ENCODE data around the gene GPC6.

GPC6 gene

GRCh38 chr13:94087100-94087499 is 860.5 kb downstream of the GPC6 start:
- DNase-seq (ENCODE audit: extremely low spot score), result no peak
- ChIA-PET CTCF (no interaction called here), POLR2A (no interaction called here)
- TF ChIP-seq SUZ12 (IDR thresholded peaks at IDR 0.05) (no peak), LEF1 (IDR thresholded peaks at IDR 0.05; ENCODE audit: borderline replicate concordance) (no peak), BHLHE40 (IDR thresholded peaks at IDR 0.05; ENCODE audit: borderline replicate concordance) (no peak), TARDBP (IDR thresholded peaks at IDR 0.05) (no peak), HDGF (IDR thresholded peaks at IDR 0.05; ENCODE audit: borderline replicate concordance) (no peak), CTBP1 (IDR thresholded peaks at IDR 0.05; ENCODE audit: borderline replicate concordance) (no peak), NFRKB (IDR thresholded peaks at IDR 0.05) (no peak), FOXA1 (IDR thresholded peaks at IDR 0.05) (no peak), SP1 (IDR thresholded peaks at IDR 0.05) (no peak), ARNT (IDR thresholded peaks at IDR 0.05) (no peak), FOXM1 (IDR thresholded peaks at IDR 0.05; ENCODE audit: borderline replicate concordance) (no peak), L3MBTL2 (conservative IDR thresholded peaks at IDR 0.05) (no peak), ZNF384 (IDR thresholded peaks at IDR 0.05) (no peak), FOXK2 (IDR thresholded peaks at IDR 0.05) (no peak), ELF4 (IDR thresholded peaks at IDR 0.05) (no peak)
- TF ChIP-seq, protein P1, sequence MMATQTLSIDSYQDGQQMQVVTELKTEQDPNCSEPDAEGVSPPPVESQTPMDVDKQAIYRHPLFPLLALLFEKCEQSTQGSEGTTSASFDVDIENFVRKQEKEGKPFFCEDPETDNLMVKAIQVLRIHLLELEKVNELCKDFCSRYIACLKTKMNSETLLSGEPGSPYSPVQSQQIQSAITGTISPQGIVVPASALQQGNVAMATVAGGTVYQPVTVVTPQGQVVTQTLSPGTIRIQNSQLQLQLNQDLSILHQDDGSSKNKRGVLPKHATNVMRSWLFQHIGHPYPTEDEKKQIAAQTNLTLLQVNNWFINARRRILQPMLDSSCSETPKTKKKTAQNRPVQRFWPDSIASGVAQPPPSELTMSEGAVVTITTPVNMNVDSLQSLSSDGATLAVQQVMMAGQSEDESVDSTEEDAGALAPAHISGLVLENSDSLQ (IDR thresholded peaks at IDR 0.05), result no peak

GRCh38 chr13:94088742-94089141 is 862.1 kb downstream of the GPC6 start:
- ChIA-PET CTCF (no interaction called here), POLR2A (no interaction called here)
- no peak for DNase-seq (ENCODE audit: extremely low spot score)
- TF ChIP-seq SP1 (IDR thresholded peaks at IDR 0.05), result no peak
- no peak for TF ChIP-seq ZNF384 (IDR thresholded peaks at IDR 0.05)
- no peak for TF ChIP-seq FOXK2 (IDR thresholded peaks at IDR 0.05)
- TF ChIP-seq FOXA1 (IDR thresholded peaks at IDR 0.05), result no peak
- no peak for TF ChIP-seq L3MBTL2 (conservative IDR thresholded peaks at IDR 0.05)
- TF ChIP-seq FOXM1 (IDR thresholded peaks at IDR 0.05; ENCODE audit: borderline replicate concordance), result no peak
- no peak for TF ChIP-seq CTBP1 (IDR thresholded peaks at IDR 0.05; ENCODE audit: borderline replicate concordance)
- TF ChIP-seq LEF1 (IDR thresholded peaks at IDR 0.05; ENCODE audit: borderline replicate concordance), result no peak
- no peak for TF ChIP-seq SUZ12 (IDR thresholded peaks at IDR 0.05)
- no peak for TF ChIP-seq BHLHE40 (IDR thresholded peaks at IDR 0.05; ENCODE audit: borderline replicate concordance)

DNA sequence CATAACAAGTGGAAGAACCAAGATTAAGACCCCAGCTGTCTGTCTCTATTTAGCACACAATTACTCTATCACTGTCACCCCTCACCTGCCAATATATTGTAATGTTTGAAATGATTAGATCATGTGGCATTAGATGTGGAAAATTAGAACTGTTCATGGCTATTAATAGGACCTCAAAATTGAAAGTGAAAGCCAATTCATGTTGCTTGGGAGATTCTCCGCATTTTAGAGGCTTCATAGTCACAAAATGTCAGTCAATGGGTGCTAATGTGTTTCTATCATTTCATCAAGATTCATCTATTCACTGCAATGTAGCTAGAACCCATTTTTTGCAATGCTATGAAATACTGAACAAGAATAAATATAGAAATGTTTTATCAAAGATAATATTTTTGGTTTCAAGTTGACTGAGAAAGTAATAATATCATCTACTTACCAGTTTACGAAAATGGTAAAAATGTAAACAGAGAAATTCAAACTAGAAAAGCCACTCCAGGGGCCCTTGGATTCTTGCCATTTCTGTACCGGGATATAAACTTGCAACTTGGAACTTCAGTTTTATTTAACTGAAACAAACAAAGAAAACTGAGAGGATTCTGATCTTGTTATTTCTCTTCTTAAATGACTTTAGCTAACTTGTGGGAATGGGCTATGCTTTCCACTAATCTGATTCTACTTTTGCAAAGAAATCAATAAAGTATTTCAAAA is 864.3 kb downstream of the GPC6 start:
- ChIA-PET CTCF (interaction anchor here (0.7 kb wide), 1 partner anchor 17 kb away, joined by 3 read pairs; no protein-coding TSS in a partner anchor), POLR2A (no interaction called here)
- DNase-seq (ENCODE audit: extremely low spot score), result no peak
- TF ChIP-seq ZNF384 (IDR thresholded peaks at IDR 0.05) (no peak), FOXM1 (IDR thresholded peaks at IDR 0.05; ENCODE audit: borderline replicate concordance) (no peak), BHLHE40 (IDR thresholded peaks at IDR 0.05; ENCODE audit: borderline replicate concordance) (no peak)
- TF ChIP-seq, protein P1 (IDR thresholded peaks at IDR 0.05), result no peak

DNA sequence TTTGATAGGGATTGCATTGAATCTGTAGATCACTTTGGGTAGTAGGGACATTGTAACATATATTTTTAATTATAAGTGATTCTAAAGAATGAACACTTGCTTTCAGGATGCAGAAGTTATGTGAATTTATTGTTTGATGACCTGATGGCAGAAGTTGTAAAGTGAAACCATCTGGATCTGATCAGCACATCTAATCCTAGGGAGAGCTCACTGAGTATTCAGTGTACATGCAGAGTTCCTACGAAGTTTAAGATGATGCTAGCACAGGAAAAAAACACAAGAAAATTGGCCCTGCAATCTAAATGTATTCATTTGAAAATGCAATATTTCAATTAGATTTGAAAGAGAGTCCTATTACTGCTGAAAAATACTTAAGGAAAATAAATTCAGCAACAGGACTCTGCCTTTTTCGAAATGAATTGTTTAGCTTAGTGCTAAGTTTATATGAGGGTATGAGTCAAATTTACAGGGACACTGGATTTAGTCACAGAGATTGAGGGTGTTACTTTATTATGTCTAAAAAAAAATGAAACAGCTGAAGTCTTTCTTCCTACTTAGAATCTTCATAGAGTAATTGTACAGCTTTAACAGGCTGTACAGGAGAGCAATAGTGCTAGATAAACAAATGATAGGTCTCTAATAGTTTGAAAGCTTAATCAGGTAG is 867.2 kb downstream of the GPC6 start:
- POLR2A ChIA-PET, result no interaction called here
- no peak for DNase-seq (ENCODE audit: extremely low spot score)
- CTCF ChIA-PET, result no interaction called here
- no peak for TF ChIP-seq HDGF (IDR thresholded peaks at IDR 0.05; ENCODE audit: borderline replicate concordance)

DNA sequence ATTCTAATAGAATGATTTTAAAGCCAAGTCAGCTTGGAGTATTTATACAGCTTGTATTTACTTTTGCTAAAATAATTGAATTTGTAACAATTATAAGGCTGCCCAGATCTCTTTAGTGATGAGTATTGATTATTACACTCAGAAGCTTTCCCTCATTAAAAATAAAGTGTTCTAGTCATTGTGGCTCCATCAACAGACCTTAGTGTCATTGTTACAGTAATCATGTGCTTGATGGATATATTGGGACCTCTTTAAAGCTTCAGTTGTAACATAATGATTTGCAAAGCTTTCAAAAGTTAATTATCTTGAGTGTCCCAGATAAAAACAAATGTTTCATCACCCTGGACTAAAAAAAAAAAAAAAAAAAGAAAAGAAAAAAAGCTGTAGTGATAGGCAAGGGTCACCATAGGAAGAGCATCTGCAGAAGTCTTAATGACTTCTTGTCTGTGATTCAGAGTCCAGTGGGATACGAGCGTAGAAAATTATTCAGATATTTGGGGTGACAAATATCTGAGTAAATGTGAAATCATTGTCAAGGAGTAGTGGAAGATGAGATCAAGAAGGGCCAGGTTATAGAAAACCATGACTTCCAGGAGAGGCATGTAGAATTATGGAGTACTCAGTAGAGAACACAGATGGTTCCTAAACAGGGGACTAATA is 883.2 kb downstream of the GPC6 start:
- ChIA-PET POLR2A (no interaction called here), CTCF (no interaction called here)
- DNase-seq (ENCODE audit: extremely low spot score), result no peak
- TF ChIP-seq ZNF384 (IDR thresholded peaks at IDR 0.05) (peak; percentile 35; the same call in 1 of the 2 replicates), CTBP1 (IDR thresholded peaks at IDR 0.05; ENCODE audit: borderline replicate concordance) (no peak), LEF1 (IDR thresholded peaks at IDR 0.05; ENCODE audit: borderline replicate concordance) (no peak), SUZ12 (IDR thresholded peaks at IDR 0.05) (no peak)
- TF ChIP-seq, protein P1 (IDR thresholded peaks at IDR 0.05), result no peak

- no peak for TF ChIP-seq ARNT (IDR thresholded peaks at IDR 0.05)
- no peak for TF ChIP-seq ZNF384 (IDR thresholded peaks at IDR 0.05)
- TF ChIP-seq, protein P1 (IDR thresholded peaks at IDR 0.05), result no peak
- no peak for TF ChIP-seq ELF4 (IDR thresholded peaks at IDR 0.05)
- TF ChIP-seq TARDBP (IDR thresholded peaks at IDR 0.05), result no peak
- TF ChIP-seq SUZ12 (IDR thresholded peaks at IDR 0.05), result no peak
- no peak for TF ChIP-seq L3MBTL2 (conservative IDR thresholded peaks at IDR 0.05)
- no peak for TF ChIP-seq SP1 (IDR thresholded peaks at IDR 0.05)
- TF ChIP-seq FOXK2 (IDR thresholded peaks at IDR 0.05), result no peak
- TF ChIP-seq FOXA1 (IDR thresholded peaks at IDR 0.05), result no peak
- TF ChIP-seq LEF1 (IDR thresholded peaks at IDR 0.05; ENCODE audit: borderline replicate concordance), result no peak
- TF ChIP-seq CTBP1 (IDR thresholded peaks at IDR 0.05; ENCODE audit: borderline replicate concordance), result no peak
- TF ChIP-seq NFRKB (IDR thresholded peaks at IDR 0.05), result no peak
- no peak for TF ChIP-seq FOXM1 (IDR thresholded peaks at IDR 0.05; ENCODE audit: borderline replicate concordance)
- TF ChIP-seq BHLHE40 (IDR thresholded peaks at IDR 0.05; ENCODE audit: borderline replicate concordance), result no peak
- ChIA-PET CTCF (interaction anchor here (0.6 kb wide), 1 partner anchor 31 kb away, joined by 3 read pairs; no protein-coding TSS in a partner anchor), POLR2A (no interaction called here)
- no peak for DNase-seq (ENCODE audit: extremely low spot score)
Observed at GRCh38 chr13:94112227-94112626, 885.6 kb downstream of the GPC6 start.
